Ammon's horn (tissue), 1 donor: ENCODE measurements around the gene FHIT.
"Not testable (repeated sequence)": the region's sequence is repeated elsewhere in the genome, so short reads cannot be mapped to it uniquely, and the experiment has no call there.

Experiments
- DNase-seq: peaks from one replicate; pipeline ENCODE4 v3.0.0-alpha.2; 2016; ENCODE audit warnings: low spot score

The FHIT gene

DNA sequence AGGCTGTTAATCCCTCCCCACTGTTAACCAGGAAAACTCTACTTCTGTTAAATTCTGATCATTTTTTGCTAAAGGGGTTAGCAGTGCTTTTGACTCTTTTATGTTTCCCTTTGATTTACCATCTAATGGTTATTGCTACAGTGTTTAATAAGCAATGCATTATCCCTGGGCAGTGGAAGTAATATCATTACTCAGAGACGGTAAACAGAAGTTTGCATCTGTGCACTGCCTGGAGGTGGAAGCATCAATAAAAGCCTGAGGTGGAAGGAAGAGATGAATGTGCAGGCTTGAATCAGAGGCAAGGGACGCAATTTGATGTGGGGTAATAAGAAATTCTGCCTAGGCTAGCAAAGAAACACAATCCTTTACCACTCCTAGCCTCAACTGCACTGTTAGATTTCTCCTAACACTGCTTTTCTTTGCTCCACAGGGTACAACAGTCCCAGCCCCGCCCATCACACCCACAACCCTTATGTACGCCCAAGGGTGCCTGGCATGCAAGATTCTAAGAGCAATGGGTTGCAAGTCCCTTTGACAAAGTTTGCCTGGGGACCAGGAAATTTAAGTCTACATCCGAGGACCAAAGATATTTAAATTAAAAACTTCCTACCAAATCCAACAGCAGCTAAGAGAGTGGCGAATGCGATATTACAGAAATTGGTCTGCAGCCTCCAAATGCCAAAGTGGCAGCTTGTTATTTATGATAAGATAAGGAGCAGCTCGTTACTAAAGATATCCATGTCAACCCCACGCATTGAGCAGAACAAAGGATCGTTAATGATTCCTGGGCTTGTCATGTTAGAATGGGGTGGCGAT lies 261.4 kb downstream of the FHIT start:
- DNase-seq: no peak

DNA sequence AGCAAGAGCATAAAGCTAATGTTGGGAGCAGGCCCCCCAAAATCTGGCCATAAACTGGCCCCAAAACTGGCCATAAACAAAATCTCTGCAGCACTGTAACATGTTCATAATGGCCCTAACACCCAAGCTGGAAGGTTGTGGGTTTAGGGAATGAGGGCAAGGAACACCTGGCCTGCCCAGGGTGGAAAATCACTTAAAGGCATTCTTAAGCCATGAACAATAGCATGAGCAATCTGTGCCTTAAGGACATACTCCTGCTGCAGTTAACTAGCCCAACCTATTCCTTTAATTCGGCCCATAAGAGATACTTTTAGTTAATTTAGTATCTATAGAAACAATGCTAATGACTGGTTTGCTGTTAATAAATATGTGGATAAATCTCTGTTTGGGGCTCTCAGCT lies 264.1 kb downstream of the FHIT start:
- not testable (repeated sequence) for DNase-seq

DNA sequence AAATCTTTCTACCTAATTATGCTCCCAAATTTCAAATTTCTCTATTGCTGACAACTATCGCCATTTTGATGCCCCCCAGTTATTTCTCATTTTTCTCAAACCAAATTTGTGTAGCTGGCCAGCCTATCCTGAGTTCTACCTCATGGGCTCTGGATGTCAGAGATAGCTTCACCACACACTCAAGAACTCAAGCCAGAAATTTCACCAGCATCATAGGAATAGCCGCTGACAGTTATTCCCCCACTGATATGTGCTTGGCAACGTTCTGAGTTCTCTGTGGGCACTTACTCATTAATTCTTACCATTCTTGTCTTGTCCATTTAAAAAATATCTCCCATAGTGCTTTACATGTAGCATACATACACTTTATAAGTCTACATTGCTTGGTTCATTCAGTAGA lies 264.7 kb downstream of the FHIT start:
- no peak for DNase-seq

DNA sequence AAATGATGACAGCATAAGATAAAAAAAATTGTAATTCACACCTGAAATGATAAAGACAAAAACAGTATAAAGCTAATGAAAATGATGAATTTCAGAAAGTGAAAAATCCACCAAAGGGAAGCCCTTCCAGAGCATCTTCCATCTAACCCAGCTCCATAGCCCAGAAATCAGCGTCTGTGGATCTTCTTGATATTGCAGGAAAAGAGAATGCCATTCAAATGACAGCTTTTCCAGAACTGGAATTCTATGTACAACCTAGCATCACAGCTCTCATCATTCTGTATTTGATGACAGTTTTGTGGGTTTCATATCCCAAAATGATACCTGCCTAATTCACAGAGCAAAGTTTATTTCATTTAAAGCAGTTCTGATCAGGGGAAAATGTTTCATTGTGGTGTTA lies 267.3 kb downstream of the FHIT start:
- DNase-seq: no peak

DNA sequence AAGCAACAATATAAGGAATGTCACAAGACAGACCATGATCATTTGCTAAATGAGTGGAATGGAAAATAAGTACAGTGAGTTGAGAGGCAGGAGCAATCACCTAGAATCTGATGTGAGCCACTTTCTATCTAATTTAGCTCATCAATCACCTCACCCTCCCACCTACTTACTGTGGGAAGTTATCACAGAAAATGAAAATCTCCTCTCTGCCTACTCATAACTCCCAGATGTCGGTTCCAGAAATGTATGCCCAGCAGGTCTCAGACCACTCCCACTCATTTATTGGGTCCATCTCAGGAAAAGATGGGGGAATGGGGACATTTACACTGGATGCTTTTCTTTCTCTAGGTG lies 270.9 kb downstream of the FHIT start:
- no peak for DNase-seq

DNA sequence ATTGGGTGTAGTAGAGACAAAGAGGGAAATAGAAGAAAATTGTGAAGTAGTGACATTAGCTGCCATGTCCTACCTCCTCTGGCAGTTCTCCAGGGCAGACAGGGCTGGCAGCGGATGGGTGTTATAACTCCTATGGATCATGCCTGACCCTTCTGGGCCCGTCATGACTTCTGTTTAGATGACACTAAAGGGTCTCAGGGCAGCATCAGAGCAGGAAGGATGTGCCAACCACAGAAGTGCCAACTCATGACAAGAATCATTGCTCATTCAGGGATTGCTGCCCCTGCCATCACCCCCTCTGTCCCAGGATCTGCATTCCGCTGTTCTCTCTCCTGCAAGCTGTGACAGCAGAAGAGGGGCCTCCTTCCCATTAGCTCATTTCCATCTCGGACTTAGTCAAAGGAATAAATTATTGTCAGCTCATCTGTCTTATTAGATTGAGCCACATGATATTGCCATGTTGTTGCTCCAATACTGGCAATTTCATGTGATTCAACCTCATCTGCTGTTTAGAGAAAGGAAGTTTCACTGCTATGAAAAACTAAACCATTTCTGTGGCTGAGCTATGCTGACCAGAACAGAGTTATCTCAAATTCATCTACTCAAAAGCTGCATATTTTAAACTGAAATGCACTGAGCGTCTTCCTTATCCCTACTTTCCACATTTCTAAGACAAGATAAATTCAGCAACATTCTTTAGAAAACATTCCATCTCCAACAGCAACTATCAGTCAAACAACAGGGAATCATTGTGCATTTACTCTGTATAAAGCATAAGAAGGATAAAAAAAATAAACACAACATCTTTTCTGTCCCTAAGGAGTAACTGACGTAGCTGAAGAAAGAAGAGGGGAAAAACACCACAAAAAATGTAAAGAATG lies 271.6 kb downstream of the FHIT start:
- no peak for DNase-seq

DNA sequence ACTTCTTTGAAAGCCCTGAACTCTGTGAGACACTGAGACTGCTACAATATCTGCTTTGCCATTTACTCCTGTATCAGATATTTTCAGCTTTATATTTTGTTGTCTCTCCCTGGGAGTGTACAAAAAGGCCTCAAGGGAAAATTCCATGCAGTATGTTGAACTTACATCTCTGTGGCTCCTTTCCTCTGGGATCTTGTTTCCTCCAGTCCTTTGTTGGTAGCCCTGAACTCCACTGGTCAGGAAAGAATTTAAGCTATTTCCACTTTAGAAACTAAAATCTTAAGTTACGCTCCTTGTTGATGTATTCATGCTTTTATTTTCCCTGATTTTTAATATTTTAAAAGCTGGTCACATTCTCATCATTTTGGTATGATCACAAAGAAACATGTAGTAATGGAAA lies 277.9 kb downstream of the FHIT start:
- DNase-seq: no peak

DNA sequence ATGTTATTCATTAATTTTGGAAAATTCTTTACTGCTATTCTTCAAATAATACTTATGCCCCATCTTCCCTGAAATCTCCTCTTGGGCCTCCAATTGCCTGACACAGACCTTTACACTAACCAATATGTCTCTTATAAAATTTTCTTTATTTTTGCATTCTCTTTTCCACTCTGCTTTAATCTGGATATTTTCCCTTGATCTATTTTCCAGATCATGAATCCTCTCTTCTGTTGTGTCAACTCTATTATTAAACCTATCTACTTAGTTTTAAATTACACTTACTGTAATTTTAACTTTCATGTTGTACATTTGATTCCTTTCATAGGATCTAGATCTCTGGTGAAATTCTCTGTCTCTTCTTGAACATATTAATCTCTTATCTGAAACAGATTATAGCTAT lies 278.7 kb downstream of the FHIT start:
- DNase-seq: no peak

DNA sequence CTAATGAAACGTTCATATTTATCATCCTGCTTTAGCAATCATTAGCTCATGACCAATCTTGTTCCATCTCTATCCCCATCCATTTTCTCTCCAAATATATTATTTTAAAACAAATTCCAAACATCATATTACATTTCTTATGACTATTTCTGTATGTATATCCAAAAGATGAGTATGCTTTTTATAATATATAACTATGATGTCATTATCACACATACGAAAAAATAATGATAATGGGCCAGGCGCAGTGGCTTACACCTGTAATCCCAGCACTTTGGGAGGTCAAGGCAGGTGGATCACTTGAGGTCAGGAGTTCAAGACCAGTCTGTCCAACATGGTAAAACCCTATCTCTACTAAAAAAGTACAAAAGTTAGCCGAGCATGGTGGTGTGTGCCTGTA lies 280.4 kb downstream of the FHIT start:
- no peak for DNase-seq

DNA sequence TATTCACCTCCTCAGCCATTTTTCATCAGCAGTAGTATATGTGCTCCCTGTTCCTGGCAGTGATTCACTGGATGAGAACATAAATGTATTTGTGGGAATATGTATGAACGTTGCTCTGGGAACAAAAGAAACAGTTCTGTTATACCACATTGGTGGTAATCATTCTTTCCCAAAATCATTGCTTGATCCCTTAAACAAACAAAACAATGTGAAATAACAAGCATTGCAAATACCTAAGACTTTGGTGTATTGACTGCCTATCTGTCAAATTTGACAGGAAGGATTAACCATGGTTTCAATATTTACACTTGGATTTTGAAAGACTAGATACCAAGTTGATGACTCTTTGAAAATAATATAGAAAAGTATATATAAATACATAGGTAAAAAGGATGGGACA lies 284.1 kb downstream of the FHIT start:
- no peak for DNase-seq

DNA sequence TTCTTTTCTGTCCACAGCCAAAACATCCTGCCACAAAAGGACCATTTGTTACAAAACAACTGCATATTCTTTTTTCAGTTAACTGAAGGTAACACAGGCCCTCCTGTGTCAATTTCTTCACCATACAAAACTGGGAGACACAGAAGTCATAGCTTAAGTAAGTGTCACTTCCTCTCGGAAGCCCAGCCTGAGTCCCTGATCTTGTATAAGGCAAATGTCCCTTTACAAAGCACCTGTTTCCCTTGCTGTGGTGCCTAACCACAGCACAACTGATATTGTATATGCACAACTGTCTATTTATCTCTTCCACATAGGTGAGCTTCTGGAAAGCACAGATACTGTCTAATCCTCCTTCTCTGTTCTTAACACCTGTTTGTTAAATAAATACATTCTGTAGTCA lies 293.7 kb downstream of the FHIT start:
- no peak for DNase-seq

DNA sequence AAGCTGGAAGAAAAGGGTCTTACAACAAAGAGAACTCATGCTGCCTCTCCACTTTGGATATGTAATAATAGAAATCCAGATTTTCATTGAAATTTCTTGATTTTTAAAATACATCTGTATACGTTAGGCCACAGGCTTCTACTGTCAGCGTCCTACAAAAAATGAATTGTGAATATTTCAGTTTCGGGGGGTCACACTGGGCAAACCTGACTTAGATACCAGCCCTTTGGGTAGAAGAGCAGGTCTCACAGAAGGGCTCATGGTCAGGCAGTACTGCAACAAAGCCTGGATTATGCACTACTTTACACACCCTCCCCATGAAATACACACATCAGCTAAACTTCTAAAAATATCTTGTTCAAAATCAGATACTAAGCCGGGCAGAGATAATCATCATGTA lies 294.5 kb downstream of the FHIT start:
- DNase-seq: no peak

DNA sequence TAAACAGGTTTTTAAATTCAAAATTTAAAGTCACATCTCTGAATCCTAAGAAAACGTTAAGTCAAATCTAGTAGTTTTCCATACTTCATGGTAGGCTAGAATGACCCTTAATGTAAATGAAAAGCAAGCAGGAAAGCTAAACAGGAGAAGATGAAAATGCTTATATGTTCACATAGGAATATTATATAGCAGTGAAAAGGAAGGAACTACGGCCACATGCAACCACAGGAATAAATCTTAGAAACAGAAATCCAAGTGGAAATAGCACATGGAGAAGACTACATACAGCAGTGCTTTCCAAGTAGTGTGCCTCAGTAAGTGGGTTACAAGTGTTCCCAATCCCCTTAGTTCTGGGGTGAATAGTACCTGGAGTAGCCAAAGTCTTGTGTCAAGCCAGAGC lies 296.2 kb downstream of the FHIT start:
- no peak for DNase-seq

DNA sequence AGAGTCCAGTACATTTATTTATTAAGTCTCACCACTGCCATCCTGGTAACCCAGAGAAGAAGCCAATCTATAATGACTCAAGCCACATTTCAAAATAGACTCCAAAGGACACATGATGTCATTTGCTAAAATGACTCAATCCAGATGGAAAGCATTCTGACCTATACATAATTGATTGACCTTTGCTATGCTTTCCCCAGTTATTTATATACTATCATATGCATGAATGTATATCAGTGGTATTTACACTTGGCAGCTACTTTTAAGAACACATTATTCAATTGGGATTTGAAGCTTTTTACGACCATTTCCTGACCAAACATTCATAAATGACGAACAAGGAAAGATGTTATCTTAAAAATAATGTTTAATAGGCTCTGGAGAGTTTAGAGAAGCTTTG lies 297.2 kb downstream of the FHIT start:
- no peak for DNase-seq

DNA sequence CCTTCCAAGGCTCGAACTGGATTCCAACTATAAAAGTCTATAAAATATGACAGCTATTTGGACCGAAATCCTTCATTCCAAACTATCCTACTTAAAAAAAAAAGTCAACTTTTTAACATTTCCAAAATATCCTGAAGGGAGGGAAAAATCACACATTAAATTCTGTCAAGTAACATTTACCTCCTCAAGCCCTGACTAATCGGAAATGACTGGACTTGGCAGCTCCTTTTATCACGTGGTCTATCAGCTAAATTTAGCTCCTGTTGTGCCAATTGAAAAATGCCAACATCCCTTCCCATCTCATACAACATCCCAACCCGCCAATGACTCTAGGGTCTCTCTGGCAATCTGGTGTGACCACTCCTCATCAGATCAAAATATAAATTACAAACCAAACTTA lies 297.9 kb downstream of the FHIT start:
- DNase-seq: no peak

DNA sequence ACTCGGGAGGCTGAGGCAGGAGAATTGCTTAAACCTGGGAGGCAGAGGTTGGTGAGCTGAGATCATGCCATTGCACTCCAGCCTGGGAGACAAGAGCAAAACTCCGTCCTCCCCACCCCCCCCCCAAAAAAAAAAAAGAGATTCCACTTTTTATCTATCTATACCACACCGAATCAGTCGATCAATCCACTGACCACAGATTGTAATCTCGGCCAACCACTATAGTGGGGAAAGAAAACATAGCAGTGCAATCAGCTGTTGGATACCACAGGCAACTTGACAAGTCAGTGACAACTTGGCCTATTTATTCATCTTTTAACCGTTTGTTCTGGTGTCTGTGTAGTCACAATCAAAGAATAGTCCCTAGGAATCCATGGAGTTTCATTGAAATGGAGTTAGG lies 299.2 kb downstream of the FHIT start:
- no peak for DNase-seq

DNA sequence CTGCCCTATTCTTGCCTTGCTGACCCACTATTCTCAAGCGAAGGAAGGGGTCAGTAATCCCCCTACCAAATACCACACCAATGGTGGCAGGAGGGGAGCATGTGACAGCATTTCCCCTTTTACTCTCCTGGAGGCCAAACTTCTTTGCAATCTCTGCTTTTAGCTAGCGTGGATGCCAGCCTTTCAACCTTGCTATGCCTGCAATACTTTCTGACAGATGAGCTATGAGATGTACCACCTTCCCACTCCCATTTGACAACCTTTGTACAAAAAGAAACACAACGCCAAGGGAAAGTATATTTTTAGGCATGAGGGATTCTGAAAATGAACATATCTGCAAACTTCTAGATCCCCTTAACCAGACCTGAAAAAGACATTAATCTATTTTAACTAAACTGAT lies 302.1 kb downstream of the FHIT start:
- DNase-seq: no peak

DNA sequence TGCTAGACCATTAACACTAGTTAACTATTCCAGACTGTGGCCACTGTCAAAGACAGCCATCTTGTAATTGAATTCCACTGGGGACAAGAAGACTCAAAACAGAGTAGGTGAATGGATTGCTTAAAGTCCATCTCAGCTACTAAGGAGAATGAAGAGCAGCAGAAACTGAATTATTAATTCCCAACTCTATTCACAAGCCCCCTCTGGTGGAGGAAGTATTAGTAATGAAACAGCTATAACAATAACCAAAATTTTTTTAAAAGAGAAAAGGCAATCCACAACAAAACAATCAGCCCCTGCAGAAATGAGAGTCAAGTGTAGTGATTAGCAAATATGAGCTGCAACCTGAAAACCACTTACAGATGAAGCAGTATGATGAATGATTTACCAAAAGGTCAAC lies 302.8 kb downstream of the FHIT start:
- DNase-seq: no peak

DNA sequence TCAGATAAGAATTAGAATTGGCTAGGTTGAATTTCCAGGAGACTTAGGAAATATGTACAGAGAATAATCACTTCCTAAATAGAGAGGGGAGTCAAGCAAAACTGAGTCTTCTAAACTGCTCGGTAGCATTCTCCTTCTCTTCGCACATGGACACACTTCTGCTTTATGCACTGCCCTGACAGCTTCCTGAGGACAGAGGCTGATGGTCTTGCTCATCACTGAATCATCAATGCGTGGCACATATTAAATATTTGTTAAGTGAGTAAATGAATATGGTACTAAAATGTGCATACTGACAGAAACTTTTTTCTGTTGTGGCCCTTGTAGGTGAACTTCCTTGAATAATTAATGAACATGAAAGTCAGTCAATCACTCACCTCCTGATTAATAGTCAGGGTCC lies 315.5 kb downstream of the FHIT start:
- DNase-seq: no peak

DNA sequence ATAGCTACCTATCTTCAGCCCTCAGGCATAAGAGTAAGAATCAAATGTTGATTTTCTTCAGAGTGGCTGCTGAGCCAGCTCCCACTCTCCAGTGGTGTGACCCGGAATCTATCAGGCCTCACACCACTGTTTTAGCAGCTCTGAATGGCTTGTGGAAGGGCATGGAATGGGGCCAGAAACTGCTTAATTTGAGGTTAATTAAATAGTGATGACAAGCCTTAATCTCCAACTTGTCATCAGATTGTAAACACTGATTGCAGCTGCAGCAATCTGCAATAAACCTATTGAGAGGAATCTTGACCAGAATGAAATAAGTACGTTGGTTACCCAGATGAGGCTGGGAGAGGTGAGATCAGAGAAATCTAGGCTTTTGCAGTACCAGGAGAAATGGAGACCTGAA lies 317.4 kb downstream of the FHIT start:
- no peak for DNase-seq

DNA sequence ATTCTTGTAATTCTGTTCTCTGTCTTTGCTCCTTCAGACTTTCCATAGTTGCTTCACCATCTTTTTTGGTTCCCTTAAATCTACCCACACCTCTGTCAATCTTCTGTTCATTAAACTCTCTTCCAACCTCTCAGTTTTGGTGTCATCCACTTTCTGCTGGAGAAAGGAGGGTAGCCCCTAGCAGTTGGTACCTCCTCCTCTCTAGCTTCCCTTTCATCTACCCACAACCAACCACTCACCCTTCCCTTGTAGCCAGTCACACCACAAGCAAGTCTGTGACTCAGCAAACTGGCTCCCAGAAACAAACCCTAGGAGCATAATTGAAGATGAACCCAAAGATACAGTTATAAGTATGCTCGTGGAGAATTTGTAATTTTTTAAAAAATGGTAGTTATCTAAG lies 318.6 kb downstream of the FHIT start:
- DNase-seq: no peak

DNA sequence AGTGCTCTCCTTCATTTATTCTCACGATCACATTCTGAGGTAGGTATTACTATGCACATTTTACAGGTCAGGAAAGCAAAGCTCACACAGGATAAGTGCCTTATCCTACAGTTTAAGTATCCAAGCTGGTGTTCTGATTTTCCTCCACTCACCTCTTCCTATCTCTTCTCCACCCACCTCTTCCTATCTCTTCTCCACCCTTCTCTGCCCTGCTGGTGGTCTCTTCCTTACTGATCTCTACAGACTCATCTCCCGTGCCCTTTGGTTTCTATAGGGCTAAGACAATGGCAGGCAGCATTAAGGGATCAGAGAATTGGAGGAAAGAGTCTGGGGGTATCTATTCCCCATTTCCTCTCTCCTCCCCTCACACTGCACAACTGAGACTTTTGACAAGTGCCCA lies 319.1 kb downstream of the FHIT start:
- no peak for DNase-seq

DNA sequence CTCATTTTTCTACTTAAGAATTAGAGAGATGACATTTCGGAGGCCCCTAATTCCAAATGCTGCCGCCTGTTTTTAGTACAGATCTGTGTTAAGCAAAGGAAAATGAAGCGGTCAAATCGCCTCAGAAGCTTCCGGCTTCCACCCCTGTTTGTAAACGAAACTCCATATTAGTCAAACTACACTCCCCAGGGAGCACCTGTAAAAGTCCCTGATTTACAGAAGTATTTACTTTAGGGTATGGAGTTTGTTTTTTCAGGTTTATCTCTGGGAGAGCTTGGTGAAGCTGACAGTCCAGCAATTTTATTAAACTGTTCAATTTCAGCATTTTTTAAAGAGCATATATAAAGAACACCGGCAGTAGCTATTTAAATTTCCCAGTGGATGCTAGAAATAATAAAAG lies 319.8 kb downstream of the FHIT start:
- DNase-seq: no peak

DNA sequence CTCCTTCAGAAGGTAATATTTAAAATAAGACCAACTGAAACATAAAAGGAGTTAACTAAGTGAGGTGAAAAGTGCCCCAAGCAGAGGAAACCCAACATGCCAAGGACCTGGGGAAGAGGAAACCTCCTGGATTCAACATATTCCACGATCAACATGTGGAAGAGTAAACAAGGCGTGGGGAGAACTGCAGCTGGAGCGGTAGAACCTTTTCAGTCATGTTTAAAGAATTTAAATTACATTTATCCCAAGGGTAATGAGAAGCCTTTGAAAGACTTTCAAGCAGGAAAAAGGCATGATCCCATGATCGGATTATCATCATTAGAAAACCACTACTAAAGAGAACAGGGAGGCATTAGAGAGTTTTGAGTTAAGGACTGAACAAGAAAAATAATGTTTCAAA lies 330.7 kb downstream of the FHIT start:
- DNase-seq: no peak
